Inferior parietal cortex (tissue), 1 donor: ENCODE results near the gene PSEN1.

Experiments
- DNase-seq: peaks from one replicate; pipeline ENCODE4 v3.0.0-alpha.2; 2016; ENCODE audit errors: extremely low spot score

Gene PSEN1

DNA sequence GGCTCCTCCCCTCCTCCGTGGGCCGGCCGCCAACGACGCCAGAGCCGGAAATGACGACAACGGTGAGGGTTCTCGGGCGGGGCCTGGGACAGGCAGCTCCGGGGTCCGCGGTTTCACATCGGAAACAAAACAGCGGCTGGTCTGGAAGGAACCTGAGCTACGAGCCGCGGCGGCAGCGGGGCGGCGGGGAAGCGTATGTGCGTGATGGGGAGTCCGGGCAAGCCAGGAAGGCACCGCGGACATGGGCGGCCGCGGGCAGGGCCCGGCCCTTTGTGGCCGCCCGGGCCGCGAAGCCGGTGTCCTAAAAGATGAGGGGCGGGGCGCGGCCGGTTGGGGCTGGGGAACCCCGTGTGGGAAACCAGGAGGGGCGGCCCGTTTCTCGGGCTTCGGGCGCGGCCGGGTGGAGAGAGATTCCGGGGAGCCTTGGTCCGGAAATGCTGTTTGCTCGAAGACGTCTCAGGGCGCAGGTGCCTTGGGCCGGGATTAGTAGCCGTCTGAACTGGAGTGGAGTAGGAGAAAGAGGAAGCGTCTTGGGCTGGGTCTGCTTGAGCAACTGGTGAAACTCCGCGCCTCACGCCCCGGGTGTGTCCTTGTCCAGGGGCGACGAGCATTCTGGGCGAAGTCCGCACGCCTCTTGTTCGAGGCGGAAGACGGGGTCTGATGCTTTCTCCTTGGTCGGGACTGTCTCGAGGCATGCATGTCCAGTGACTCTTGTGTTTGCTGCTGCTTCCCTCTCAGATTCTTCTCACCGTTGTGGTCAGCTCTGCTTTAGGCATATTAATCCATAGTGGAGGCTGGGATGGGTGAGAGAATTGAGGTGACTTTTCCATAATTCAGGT is at the start of gene PSEN1:
PSEN1 (plus strand) TSS at position 121 of the 839 bp plus-strand sequence. CDS start 11,513 bp downstream, outside the sequence.
- peak; percentile 98 for DNase-seq

DNA sequence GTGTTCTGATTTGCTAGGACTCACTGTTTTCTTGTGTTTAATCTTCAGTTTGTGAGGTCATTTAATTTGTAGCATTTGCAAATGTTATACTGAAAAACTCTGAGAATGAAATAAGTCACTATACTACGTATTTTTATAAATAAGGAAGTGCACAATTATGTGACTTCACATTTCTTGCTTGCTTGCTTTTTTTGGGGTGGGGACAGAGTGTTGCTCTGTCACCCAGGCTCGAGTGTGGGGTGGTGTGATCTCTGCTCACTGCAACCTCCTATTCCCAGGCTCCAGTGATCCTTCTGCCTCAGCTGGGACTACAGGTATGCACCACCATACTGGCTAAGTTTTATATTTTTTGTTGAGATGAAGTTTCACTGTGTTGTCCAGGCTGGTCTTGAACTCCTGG is 45.3 kb upstream of the PSEN1 start:
- DNase-seq: no peak

DNA sequence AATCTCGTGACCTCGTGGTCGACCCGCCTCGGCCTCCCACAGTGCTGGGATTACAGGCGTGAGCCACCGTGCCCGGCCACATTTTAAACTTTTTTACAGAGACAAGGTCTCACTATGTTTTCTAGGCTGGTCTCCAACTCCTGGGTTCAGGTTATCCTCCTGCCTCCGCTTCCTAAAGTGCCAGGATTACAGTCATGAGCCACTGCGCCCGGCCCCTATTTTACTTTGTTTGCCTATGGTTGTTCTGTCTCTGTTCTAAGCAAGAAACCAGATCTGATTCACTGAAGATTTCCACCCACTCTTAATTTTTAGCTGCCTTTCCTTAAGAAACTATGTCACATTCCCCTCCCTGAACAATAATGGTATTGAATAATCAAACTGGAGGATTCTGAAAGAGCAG is 38.9 kb upstream of the PSEN1 start:
- DNase-seq: no peak

DNA sequence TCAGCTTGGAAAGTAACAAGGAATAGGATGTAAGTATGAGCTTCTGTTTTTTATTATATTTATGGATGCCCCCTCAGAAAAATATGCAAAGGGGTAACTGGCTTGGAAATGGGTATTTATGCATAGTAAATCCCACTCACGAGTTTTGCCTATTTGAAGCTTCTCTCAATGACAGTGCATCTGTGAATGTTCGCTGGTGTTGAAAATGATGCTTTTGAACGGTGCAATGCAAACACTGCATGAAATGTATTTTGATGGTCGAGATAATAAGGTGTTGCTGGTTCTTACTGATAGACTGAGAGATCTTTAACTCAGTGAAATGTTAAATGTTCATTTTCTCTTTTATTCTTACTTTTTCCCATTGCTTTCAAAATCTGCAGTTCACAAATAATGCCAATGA is 36.0 kb upstream of the PSEN1 start:
- no peak for DNase-seq

DNA sequence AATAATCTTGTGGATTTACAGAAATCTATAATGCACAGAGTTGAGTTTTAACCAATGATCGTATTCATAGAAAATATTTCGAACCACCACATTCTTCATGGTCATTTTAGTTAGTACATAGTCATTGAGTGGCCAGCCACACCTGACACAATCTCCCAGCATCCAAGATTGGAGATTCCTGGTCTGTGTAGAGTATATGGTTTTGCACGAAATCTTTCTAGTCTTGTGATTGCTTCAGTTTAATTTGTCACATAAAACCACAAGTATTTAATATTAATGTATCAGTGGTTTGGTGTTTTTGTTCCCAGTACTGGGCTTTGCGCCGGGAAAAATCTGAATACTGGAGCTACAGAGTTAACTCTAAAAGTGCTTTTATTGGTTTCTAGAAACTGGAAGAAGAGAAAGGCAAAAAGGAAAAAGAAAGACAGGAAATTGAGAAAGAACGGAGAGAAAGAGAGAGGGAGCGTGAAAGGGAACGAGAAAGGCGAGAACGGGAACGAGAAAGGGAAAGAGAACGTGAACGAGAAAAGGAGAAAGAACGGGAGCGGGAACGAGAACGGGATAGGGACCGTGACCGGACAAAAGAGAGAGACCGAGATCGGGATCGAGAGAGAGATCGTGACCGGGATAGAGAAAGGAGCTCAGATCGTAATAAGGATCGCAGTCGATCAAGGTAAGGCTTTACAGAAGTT is 33.4 kb upstream of the PSEN1 start:
- no peak for DNase-seq

DNA sequence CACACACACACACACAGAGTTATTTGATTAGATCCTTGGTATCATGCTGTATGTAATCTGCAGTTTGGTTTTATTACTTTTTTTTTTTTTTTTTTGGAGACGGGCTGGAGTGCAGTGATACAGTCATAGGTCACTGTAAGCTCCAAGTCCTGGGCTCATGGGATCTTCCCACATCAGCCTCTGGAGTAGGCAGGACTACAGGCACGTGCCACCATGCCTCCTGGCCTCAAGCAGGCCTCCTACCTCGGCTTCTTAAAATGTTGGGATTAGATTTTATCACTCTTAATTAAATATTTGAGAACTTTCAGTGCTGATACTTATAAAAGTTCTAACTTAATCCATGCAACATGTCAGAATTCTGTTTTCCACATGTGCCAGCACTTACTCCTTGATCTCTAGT is 31.3 kb upstream of the PSEN1 start:
- DNase-seq: no peak

DNA sequence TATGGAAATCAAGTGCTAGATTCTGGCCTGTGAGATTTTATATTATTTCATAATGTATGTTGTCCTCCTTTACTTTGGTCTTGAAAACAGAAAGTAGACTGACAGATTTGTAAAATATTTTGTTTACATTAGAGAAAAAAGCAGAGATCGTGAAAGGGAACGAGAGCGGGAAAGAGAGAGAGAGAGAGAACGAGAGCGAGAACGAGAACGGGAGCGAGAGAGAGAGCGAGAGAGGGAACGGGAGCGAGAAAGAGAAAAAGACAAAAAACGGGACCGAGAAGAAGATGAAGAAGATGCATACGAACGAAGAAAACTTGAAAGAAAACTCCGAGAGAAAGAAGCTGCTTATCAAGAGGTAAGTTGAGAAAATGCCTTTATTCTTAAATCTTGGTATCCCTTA is 30.6 kb upstream of the PSEN1 start:
- DNase-seq: no peak

DNA sequence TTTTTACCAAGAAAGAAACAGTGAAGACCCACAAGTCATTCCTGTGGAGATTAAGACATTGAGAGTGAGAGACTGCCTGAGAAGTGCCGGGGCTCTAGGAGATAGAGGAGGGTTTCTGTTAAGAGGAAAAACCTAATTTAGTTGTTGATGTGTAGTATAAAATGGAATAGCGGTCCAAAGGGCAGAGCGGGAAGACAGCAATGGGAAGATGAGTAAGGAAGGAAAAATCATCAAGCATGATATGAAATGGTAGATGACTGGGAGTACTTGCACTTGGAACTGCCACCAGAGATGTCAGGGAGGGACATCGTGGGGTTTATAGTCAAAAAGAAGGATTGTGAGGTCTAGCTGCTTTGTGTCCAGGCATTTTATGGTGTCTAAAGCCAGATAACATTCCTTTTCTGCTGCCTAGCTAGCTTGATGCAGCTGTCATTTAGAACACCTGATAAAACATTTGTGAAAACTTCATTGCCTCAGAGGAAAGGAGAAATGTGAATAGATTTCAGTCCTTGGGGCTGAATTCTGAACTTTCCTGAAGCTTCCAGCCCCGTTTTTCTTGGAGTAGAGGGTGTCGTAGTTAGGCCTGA is 20.1 kb upstream of the PSEN1 start:
- no peak for DNase-seq

DNA sequence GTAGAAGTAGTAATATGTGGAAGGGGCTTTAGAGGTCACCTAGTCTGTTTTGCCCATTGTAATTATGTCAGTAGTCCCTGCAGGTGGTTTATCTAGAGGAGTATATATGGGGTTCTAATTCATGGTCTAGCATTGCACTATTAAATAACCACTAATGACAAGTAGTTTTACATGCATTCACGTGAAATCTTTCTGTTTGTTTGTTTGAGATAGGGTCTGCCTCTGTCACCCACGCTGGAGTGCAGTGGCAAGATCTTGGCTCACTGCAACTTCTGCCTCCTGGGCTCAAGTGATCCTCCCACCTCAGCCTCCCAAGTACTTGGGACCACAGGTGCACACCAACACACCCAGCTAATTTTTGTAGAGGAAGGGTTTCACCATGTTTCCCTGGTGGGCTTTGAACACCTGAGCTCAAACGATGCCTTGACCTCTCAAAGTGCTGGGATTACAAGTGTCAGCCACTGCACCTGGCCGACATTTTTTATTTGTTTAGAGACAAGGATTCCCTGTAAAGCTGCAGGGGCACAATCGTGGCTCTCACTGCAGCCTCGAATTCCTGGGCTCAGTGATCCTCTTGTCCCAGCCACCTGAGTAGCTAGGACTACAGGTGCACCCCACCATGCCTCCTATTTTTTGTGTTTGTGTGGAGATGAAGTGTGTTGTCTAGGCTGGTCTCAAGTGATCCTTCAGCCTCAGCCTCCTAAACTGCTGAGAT is 12.0 kb upstream of the PSEN1 start:
- no peak for DNase-seq

DNA sequence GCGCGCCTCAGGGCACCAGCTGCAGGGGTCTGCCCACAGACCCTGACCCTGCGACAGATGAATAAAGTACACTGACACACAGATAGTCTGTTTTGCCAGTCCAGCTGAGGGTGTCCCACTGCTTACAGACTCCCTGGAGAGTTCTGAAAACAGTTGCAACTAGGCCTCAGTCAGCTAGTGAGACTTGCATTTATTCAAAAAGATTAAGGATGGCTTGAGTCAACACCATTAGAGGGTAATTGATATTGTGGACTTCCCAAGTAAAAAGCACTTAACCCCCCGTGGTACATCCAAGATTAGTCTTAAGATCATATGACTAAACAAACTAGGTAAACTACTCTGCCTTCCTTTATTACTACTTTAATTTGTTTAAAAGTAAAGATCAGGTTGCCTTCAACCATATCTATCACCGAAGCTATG is 11.1 kb upstream of the PSEN1 start:
- DNase-seq: no peak

DNA sequence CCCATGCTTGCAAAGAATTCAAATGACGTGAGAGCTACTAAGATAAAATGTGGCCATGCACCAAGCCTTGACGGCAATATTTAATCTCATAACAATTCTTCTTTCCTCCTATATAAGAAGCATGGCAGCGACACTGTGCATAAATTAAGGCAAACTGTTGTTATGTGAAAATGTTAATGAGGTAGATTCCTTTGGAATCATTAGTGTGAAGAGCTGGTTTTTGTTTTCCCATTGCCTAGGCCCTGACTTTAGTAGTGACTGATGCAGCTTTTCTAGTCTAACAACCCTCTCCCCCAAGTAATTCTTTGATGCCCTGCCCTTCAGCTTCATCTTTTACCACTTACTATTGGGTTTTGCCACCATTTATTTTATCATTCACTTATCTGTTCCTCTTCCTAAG is 10.6 kb upstream of the PSEN1 start:
- no peak for DNase-seq

DNA sequence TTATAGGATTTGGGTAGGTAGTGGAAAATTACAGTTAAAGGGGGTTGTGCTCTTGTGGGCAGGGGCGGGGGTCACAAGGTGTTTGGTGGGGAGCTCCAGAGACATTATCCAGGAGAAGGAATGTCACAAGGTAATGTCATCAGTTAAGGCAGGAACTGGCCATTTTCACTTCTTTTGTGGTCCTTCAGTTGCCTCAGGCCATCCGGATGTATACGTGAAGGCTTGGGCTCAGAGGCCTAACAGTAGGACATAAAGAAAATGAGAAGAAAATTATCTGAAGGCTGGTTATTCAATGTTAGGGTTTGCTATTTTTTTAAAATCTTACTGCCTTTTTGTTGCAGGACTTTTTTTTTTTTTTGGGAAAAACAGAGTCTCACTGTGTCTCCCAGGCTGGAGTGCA is 2.5 kb upstream of the PSEN1 start:
- no peak for DNase-seq

DNA sequence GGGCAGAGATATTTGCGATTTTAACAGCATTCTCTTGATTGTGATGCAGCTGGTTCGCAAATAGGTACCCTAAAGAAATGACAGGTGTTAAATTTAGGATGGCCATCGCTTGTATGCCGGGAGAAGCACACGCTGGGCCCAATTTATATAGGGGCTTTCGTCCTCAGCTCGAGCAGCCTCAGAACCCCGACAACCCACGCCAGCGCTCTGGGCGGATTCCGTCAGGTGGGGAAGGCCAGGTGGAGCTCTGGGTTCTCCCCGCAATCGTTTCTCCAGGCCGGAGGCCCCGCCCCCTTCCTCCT is 271 bp upstream of the PSEN1 start:
- no peak for DNase-seq

DNA sequence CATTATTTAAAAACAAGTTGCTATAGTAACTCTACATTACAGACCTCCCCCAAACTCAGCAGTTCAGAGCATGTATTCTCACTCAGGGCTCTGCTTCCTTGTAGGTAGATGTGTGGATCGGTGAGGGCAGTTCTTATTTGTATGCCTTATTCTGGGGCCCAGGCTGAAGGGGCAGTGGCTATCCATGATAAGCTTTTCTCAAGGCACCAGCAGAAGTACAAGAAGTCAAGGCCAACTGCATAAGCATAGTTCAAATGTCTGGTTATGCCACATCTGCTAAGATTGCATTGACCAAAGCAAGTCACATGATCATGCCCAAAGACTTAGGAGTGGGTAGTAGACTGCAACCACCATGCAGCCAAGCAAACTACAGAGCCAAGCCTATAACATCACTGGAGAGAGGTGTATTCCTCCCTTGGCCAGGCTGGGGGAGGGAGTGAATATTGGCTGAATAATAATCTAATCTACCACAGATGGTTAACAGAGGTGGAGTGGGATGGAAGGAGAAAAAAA is 4.6 kb downstream of the PSEN1 start:
- DNase-seq: no peak

DNA sequence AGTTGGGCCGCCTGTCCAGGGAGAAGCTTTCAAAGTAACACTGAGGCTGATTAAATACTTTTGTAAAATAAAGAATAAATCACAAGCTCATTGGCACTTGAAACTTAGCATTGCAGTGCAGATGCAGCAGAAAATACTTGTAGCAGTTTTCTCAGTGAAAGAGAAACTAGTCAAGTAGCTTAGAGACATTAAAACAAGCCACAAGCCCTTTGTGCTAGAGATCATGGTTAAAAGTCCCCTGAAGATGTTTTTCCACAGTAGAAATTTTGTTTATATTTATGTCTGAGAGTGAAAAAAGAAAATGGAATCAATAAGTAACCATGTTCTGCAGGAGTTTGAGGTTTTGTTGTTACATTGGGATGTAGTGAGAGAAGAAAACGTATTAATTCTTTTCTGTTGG is 5.9 kb downstream of the PSEN1 start:
- no peak for DNase-seq

DNA sequence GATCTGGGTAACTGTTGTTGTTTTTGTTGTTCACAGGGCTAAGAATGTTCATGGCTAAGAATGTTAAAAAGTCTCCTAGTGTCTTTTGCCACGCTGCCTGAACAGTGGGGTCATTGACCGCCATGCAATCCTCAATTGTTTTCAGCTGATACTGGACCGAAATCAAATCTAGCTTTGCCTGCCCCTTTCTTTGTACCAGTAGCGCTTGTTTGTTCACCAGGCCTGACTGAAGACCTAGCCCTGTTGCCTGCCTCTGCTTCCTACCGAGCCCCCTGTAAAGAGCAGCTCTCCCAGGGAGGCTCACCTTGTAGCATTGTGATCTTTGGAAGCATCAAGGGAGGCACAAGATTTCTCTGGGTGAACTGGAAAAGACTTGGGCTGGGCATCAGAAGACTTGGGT is 6.7 kb downstream of the PSEN1 start:
- peak; percentile 77 for DNase-seq

DNA sequence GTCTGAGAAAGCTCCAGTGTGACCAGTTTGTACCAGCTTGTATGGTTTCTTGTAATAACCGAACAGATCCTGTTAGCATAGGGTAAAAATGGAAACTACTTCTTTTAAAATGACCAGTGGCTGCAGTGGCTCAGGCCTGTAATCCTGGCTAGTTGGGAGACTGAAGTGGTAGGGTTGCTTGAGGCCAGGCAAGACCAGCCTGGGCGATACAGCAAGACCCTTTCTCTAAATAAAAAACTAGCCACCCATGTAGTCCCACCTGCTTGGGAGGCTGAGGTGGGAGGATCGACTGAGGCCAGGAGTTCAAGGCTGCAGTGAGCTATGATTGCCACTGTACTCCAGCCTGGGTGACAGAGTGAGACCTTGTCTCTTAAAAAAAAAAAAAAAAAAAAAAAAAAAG is 7.3 kb downstream of the PSEN1 start:
- no peak for DNase-seq

DNA sequence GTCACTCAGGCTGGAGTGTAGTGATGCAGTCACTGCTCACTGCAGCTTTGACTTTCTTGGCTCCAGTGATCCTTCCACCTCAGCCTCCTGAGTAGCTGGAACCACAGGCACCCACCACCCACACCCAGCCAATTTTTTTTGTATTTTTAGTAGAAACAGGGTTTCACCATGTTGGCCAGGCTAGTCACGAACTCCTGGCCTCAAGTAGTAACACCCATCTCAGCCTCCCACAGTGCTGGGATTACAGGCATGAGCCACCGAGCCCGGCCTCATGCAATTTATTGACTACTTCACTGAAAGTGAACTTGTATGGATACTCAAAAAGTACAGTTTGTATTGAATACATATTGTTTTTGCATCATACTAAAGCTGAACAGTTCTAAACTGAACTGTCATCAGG is 9.1 kb downstream of the PSEN1 start:
- no peak for DNase-seq

DNA sequence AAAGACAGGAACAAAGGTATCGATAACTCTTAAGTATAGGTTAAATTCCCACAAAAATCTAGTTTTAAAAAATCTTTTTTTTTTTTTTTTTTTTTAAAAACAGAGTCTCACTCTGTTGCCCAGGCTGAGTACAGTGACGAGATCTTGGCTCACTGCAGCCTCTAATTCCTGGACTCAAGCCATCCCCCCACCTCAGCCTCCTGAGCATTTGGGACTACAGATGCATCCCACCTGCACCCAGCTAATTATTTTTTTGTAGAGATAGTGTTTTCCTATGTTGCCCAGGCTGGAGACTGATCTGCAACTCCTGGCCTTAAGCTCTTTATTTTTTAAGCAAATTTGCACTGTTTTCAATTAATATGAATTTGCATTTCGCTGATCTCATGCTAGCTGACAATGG is 9.8 kb downstream of the PSEN1 start:
- no peak for DNase-seq

DNA sequence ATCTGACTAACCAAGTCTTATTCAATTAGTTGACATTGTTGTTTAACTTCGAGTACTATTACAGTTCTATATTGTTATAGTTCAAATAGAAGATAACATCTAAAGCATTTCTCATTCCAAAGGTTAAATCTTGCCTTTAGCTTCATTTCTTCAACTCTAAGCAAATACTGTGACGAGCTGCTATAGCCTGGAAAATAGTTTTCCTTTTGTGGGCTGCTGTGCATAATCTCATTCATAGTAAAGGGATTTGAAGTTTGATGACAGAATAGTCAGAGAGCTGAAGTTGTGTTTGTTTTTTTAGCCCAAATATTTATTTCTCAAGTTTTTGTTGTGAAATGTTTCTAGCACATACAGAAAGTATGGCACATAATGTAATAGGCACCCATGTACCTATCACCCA is 13.4 kb downstream of the PSEN1 start:
- DNase-seq: no peak

DNA sequence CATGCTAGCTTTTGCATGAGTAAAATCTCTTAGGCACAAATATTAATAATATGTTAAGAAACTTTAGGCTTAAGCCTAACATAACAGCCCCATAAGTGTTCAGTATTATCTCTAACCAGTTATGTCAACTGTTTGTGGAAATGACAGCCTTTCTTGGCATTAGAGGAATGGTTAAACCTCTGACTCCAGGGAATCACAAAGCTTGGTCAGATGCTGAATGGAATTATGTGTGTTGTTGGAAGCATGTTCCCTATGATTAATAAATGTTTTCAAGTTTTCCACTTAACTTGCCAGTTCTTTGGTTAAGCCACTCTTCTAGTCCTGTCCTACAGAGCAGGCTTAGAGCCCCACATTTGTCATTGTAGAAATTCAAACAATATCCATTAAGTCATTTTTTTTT is 17.0 kb downstream of the PSEN1 start:
- DNase-seq: no peak

DNA sequence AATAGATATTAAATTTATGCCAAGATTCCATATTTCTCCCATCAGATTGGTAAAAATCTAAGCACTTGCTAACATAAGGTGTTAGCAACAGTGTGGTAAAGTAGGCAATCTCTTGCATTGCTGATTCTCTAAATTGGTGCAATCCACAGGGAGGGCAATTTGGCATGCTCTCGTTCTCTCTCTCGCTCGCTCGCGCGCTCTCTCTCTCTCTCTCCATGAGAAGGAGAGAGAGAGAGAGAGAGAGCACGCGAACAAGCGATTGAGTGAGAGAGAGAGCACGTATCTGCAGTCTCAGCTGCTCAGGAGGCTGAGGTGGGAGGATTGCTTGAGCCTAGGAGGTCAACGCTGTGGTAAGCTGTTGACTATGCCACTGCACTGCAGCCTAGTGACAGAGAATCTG is 25.9 kb downstream of the PSEN1 start:
- no peak for DNase-seq
